Activated T-helper 1 cell treated with anti-CD3 and anti-CD28 coated beads, Interleukin-2, amount 50 U/mL, for 16 hours (primary cell): ENCODE measurements around the gene RAB11FIP3.
A peak's percentile ranks its signal among the peaks of the same experiment; 100 is the strongest.

Experiments
- DNase-seq, 2 donors: peaks; one replicate each; pipeline ENCODE4 v3.0.0-alpha.2; 2020; ENCODE audit warnings: low read depth in 1 of 2, low spot score in 1 of 2

Gene RAB11FIP3

GRCh38 chr16:389352-389751, 36.1 kb upstream of the RAB11FIP3 start:
- DNase-seq: no peak

- peak in 1 of 2 donors; percentile 68 for DNase-seq
Measured at GRCh38 chr16:391885-392335, 33.5 kb upstream of the RAB11FIP3 start.

- DNase-seq: no peak
Measured at GRCh38 chr16:392450-393030, 32.9 kb upstream of the RAB11FIP3 start.

- no peak for DNase-seq
Measured at GRCh38 chr16:396199-396598, 29.2 kb upstream of the RAB11FIP3 start.

- DNase-seq: no peak
Measured at GRCh38 chr16:396605-397004, 28.8 kb upstream of the RAB11FIP3 start.

GRCh38 chr16:397135-397661, 28.3 kb upstream of the RAB11FIP3 start, which contains the start of gene NME4:
NME4 (plus strand) TSS chr16:397199; CDS start chr16:397223, 24 bp downstream.
- no peak for DNase-seq

- no peak for DNase-seq
Measured at GRCh38 chr16:397736-398332, 27.6 kb upstream of the RAB11FIP3 start.

GRCh38 chr16:398561-399339, 26.7 kb upstream of the RAB11FIP3 start:
- no peak for DNase-seq

- no peak for DNase-seq
Measured at GRCh38 chr16:399340-400019, 26.0 kb upstream of the RAB11FIP3 start.

- no peak for DNase-seq
Measured at GRCh38 chr16:400061-400591, 25.3 kb upstream of the RAB11FIP3 start.

GRCh38 chr16:401468-402348, 23.7 kb upstream of the RAB11FIP3 start, which contains the start of gene DECR2:
DECR2 (plus strand) TSS chr16:401885; CDS start chr16:401964, 79 bp downstream.
- peak; percentile 98 to 99 for DNase-seq

- DNase-seq: no peak
Measured at GRCh38 chr16:404971-405486, 20.4 kb upstream of the RAB11FIP3 start.

GRCh38 chr16:405548-406506, 19.6 kb upstream of the RAB11FIP3 start:
- DNase-seq: no peak

- no peak for DNase-seq
Measured at GRCh38 chr16:407253-407652, 18.2 kb upstream of the RAB11FIP3 start.

- DNase-seq: no peak
Measured at GRCh38 chr16:410516-411178, 14.8 kb upstream of the RAB11FIP3 start.

GRCh38 chr16:411576-412265, 13.7 kb upstream of the RAB11FIP3 start:
- DNase-seq: no peak

GRCh38 chr16:414395-415169, 10.9 kb upstream of the RAB11FIP3 start:
- no peak for DNase-seq
